Choroid plexus epithelial cell (primary cell): ENCODE data around the gene ARMH2.

Experiments used
- DNase-seq: peaks from one replicate; pipeline ENCODE4 v3.0.0-alpha.2; 2010; ENCODE audit warnings: low read depth
- H3K4me3 ChIP-seq: 2 replicates; pipeline ENCODE4 v1.5.1; 2011; ENCODE audit warnings: low read depth, mild to moderate bottlenecking, control low read depth, low read length, moderate library complexity
- TF ChIP-seq, protein P1 (sequence below): conservative IDR thresholded peaks from 2 replicates; pipeline ENCODE4 v1.5.1; 2011; ENCODE audit warnings: low read depth, mild to moderate bottlenecking, control low read depth, inconsistent platforms, low read length, moderate library complexity

The ARMH2 gene

GRCh38 chr6:24749297-24749696 lies 49.4 kb downstream of the ARMH2 start:
- TF ChIP-seq, protein P1, sequence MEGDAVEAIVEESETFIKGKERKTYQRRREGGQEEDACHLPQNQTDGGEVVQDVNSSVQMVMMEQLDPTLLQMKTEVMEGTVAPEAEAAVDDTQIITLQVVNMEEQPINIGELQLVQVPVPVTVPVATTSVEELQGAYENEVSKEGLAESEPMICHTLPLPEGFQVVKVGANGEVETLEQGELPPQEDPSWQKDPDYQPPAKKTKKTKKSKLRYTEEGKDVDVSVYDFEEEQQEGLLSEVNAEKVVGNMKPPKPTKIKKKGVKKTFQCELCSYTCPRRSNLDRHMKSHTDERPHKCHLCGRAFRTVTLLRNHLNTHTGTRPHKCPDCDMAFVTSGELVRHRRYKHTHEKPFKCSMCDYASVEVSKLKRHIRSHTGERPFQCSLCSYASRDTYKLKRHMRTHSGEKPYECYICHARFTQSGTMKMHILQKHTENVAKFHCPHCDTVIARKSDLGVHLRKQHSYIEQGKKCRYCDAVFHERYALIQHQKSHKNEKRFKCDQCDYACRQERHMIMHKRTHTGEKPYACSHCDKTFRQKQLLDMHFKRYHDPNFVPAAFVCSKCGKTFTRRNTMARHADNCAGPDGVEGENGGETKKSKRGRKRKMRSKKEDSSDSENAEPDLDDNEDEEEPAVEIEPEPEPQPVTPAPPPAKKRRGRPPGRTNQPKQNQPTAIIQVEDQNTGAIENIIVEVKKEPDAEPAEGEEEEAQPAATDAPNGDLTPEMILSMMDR = no peak
- no peak for DNase-seq
- no peak overlapping the region for H3K4me3 ChIP-seq
